Measurements from ENCODE around the gene SVIL. TPM values are rescaled to one million over a fixed set of nuclear protein-coding genes. Genes with fewer than 3 reads are reported as not detected.
A peak's percentile ranks its signal among the peaks of the same experiment; 100 is the strongest.

Gene SVIL
- total and polyA plus RNA-seq, 7 donors: 8.3 to 1,443 (median 637) TPM

GRCh38 chr10:29621161-29621560 is 13.6 kb downstream of the SVIL start:
- peaks cover 0 to 96% (median 89%) of the 10 kb centered on the region in 4 donors for H3K4me1 ChIP-seq
- peak overlapping the region; percentile 77 to 90 (median 86) for H3K27ac ChIP-seq
- intact Hi-C loops (cut with DNase I): no loop called here
- H3K9me3 ChIP-seq: no peaks in the 10 kb centered on the region
- DNase-seq: peak; percentile 66
- 80 to 83% methylated on average over 7 of the region's 7 CpGs for WGBS, 2 donors
- peak overlapping the region in 1 of 4 donors; percentile 1 for H3K4me3 ChIP-seq
- TF ChIP-seq CTCF (IDR thresholded peaks at IDR 0.05): no peak
- no peak for TF ChIP-seq EP300 (IDR thresholded peaks at IDR 0.05)
- TF ChIP-seq POLR2AphosphoS5 (IDR thresholded peaks at IDR 0.05): peak in 2 of 4 donors; percentile 50 to 53
- TF ChIP-seq POLR2A (IDR thresholded peaks at IDR 0.05): no peak
- peaks cover 0 to 7% (median 2%) of the 10 kb centered on the region in 4 donors for H3K36me3 ChIP-seq
- H3K27me3 ChIP-seq: no peaks in the 10 kb centered on the region

- H3K4me1 ChIP-seq: peaks cover 0 to 96% (median 88%) of the 10 kb centered on the region in 4 donors
- peak overlapping the region; percentile 77 to 90 (median 86) for H3K27ac ChIP-seq
- WGBS, 2 donors: 80 to 84% methylated on average over 5 of the region's 5 CpGs
- H3K4me3 ChIP-seq: peak overlapping the region in 2 of 4 donors; percentile 1 to 6
- DNase-seq: no peak
- no peaks in the 10 kb centered on the region for H3K27me3 ChIP-seq
- TF ChIP-seq EP300 (IDR thresholded peaks at IDR 0.05) (no peak), CTCF (IDR thresholded peaks at IDR 0.05) (no peak), POLR2AphosphoS5 (IDR thresholded peaks at IDR 0.05) (no peak), POLR2A (IDR thresholded peaks at IDR 0.05) (no peak)
- H3K9me3 ChIP-seq: no peaks in the 10 kb centered on the region
- no peaks in the 10 kb centered on the region for H3K36me3 ChIP-seq
- intact Hi-C loops (cut with DNase I): no loop called here
Observed at GRCh38 chr10:29620112-29620690, 14.6 kb downstream of the SVIL start.

- Histone ChIP-seq H3K4me1 (peaks cover 0 to 88% (median 82%) of the 10 kb centered on the region in 4 donors), H3K27ac (peak overlapping the region; percentile 77 to 90 (median 86)), H3K9me3 (no peaks in the 10 kb centered on the region), H3K4me3 (peak overlapping the region in 2 of 4 donors; percentile 9 to 11), H3K27me3 (no peaks in the 10 kb centered on the region), H3K36me3 (no peaks in the 10 kb centered on the region)
- DNase-seq: peak; percentile 60
- WGBS, 2 donors: 19 to 46% methylated on average over 5 of the region's 5 CpGs
- intact Hi-C loops (cut with DNase I): loop anchor here (2.0 to 5.0 kb wide), 2 partner anchors 24 to 118 kb away; no protein-coding TSS in a partner anchor
- TF ChIP-seq POLR2A (IDR thresholded peaks at IDR 0.05) (no peak), POLR2AphosphoS5 (IDR thresholded peaks at IDR 0.05) (peak; percentile 85 to 98 (median 95)), CTCF (IDR thresholded peaks at IDR 0.05) (no peak), EP300 (IDR thresholded peaks at IDR 0.05) (peak; percentile 58 to 92 (median 88))
Observed at GRCh38 chr10:29619241-29619669, 15.5 kb downstream of the SVIL start.

- DNase-seq: peak; percentile 83
- H3K36me3 ChIP-seq: no peaks in the 10 kb centered on the region
- 23 to 64% methylated on average over 14 of the region's 14 CpGs for WGBS, 2 donors
- TF ChIP-seq POLR2AphosphoS5 (IDR thresholded peaks at IDR 0.05): no peak
- TF ChIP-seq EP300 (IDR thresholded peaks at IDR 0.05): peak in 1 of 4 donors; percentile 30
- TF ChIP-seq POLR2A (IDR thresholded peaks at IDR 0.05): no peak
- no peak for TF ChIP-seq CTCF (IDR thresholded peaks at IDR 0.05)
- no peaks in the 10 kb centered on the region for H3K27me3 ChIP-seq
- H3K4me3 ChIP-seq: peak overlapping the region in 3 of 4 donors; percentile 4 to 11 (median 9)
- no peaks in the 10 kb centered on the region for H3K9me3 ChIP-seq
- intact Hi-C loops (cut with DNase I): loop anchor here (2.0 to 5.0 kb wide), 2 partner anchors 24 to 119 kb away; no protein-coding TSS in a partner anchor
- peaks cover 0 to 84% (median 75%) of the 10 kb centered on the region in 4 donors for H3K4me1 ChIP-seq
- peak overlapping the region; percentile 77 to 90 (median 86) for H3K27ac ChIP-seq
Observed at GRCh38 chr10:29618341-29619171, 16.2 kb downstream of the SVIL start.
